Esophagus (tissue), 2 donors: ENCODE measurements around the gene DUSP2. TPM values are rescaled to one million over a fixed set of nuclear protein-coding genes. Genes with fewer than 3 reads are reported as not detected.

Experiments
- H3K27ac ChIP-seq, 2 donors: one replicate each; pipeline ENCODE4 v1.5.1; 2013; ENCODE audit warnings: low read depth in 2 of 2, mild to moderate bottlenecking in 2 of 2, inconsistent platforms in 1 of 2, low read length in 1 of 2, moderate library complexity in 1 of 2
- H3K27me3 ChIP-seq, 2 donors: one replicate each; pipeline ENCODE4 v1.6.1; 2013; ENCODE audit warnings: low read length in 2 of 2, control low read depth in 1 of 2, mild to moderate bottlenecking in 1 of 2; ENCODE audit not compliant: insufficient read depth in 2 of 2, control insufficient read depth in 1 of 2
- H3K36me3 ChIP-seq, 2 donors: one replicate each; pipeline ENCODE4 v1.6.1; 2013; ENCODE audit warnings: low read length in 1 of 2; ENCODE audit not compliant: control insufficient read depth in 2 of 2, insufficient read depth in 2 of 2
- H3K4me1 ChIP-seq, 2 donors: one replicate each; pipeline ENCODE4 v1.6.1; 2013; ENCODE audit warnings: low read length in 1 of 2; ENCODE audit not compliant: control insufficient read depth in 2 of 2, insufficient read depth in 2 of 2
- H3K4me3 ChIP-seq, 2 donors: one replicate each; pipeline ENCODE4 v1.5.1; 2013; ENCODE audit warnings: low read length in 2 of 2, mild to moderate bottlenecking in 2 of 2, low read depth in 1 of 2, moderate library complexity in 1 of 2
- H3K9me3 ChIP-seq, 2 donors: one replicate each; pipeline ENCODE4 v1.6.1; 2013; ENCODE audit warnings: mild to moderate bottlenecking in 2 of 2, low read depth in 1 of 2, low read length in 1 of 2, moderate library complexity in 1 of 2; ENCODE audit not compliant: control insufficient read depth in 2 of 2, insufficient read depth in 1 of 2
- WGBS, 2 donors: extraction: QIAGEN DNeasy Blood & Tissue Kit; methylation state at CpG; one replicate each; pipeline ENCODE4 v1.1.7; 2013; 5-methylcytosine and 5-hydroxymethylcytosine counted together
- polyA plus RNA-seq, 2 donors: library from polyadenylated mRNA; stranded (reverse); fragments of 200-250 nt; gene quantifications; one replicate each; pipeline ENCODE4 v1.2.3, GENCODE V29; 2013
- donor health status: healthy with polysubstance abuse.
- donor health status: Bipolar disorder and iron deficiency.

The DUSP2 gene
- polyA plus RNA-seq, 2 donors: 2.8 to 3.2 TPM

DNA sequence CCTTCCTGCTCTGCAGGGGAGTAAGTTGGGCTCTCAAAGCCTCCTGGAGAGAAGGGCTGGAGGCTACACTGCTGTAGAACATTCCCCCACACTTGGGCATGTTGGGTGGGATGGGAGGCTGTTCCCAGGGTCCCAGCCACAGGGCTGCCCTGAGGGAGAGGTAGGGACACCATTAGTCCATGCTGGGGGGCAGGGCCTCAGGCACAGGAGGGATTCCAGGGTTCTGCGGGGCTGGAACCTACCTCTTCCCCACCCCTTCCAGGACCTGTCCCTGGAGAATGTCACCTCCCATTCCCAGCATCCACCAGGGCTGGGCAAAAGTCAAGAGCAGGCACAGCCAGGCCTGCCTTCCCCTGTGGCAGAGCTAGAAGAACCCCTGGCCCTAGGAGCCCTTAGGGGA, 21.9 kb downstream of the DUSP2 start:
- no peak overlapping the region for H3K4me3 ChIP-seq

DNA sequence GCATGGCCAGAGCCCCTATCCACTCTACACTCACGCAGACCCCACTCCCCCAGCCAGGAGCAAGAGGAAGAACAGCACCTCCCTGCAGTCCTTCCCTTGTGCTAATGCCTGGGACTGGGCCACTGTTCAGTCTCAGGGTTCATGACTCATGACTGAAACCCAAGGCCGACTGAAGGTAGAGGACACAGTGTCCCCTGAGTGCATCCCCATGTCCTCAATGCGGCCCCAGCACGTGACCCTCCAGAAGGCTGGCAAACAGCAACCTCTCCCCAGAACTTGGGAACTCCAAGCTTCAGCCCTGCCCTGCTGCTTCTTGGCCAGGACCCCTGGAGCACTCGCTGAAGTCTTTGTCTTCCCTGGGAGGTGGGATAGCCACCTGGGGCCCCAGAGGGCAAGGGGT, 22.8 kb downstream of the DUSP2 start:
- WGBS, 2 donors: 87 to 89% methylated on average over 5 of the region's 5 CpGs
- H3K4me1 ChIP-seq: peaks cover 0 to under 1% of the 10 kb centered on the region in 2 donors
- H3K27me3 ChIP-seq: no peaks in the 10 kb centered on the region
- no peaks in the 10 kb centered on the region for H3K36me3 ChIP-seq
- H3K27ac ChIP-seq: no peak overlapping the region
- H3K9me3 ChIP-seq: peaks cover 0 to 3% of the 10 kb centered on the region in 2 donors
- H3K4me3 ChIP-seq: no peak overlapping the region

More for the DNA sequence above, 21.9 kb downstream of the DUSP2 start:
- Histone ChIP-seq H3K27ac (no peak overlapping the region), H3K9me3 (peaks cover 0 to 3% of the 10 kb centered on the region in 2 donors), H3K36me3 (no peaks in the 10 kb centered on the region), H3K27me3 (no peaks in the 10 kb centered on the region), H3K4me1 (no peaks in the 10 kb centered on the region)
- 82 to 89% methylated on average over 1 of the region's 1 CpG for WGBS, 2 donors

DNA sequence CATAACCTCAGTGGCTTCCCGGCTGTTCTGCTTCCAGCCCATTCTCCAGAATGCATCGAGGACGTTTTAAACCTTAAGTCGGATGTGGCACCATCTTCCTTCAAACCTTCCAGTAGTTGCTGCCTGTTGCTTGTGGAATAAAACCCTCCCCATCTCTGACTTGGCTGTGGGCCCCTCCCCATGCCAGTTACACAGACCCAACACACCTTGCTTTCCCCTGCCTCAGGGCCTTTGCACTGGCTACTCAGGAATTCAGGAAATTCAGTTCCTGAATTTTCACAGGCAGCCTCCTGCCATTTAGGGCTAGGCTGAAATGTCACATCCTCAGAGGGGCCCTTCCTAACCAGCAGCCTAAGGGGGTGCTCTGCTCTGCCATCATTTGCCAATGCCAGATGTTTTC, 23.8 kb downstream of the DUSP2 start:
- Histone ChIP-seq H3K9me3 (peaks cover 0 to 3% of the 10 kb centered on the region in 2 donors), H3K27ac (no peak overlapping the region), H3K27me3 (no peaks in the 10 kb centered on the region), H3K4me3 (no peak overlapping the region), H3K4me1 (peaks cover under 1 to 4% of the 10 kb centered on the region in 2 donors), H3K36me3 (no peaks in the 10 kb centered on the region)
- WGBS, 2 donors: 89 to 93% methylated on average over 4 of the region's 4 CpGs

DNA sequence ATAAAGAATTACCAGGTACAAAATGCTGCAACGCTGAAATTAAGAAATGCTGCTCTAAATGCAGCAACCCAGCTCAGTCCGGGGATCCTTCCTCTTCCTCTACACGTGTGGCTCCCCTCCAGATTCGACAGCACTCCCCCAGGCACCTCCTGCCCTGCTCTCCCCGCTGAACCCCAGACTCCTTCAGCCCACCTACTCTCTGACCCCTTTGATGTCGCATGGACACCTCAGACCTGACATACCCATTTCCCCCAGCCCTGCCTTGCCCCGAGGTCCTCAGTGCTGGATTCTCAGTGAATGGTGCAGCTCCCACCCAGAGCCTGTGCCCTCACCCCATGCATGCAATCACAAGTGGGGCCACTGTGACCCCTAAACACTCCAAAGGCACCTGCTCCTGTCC, 24.2 kb downstream of the DUSP2 start:
- H3K4me1 ChIP-seq: peaks cover 3 to 6% of the 10 kb centered on the region in 2 donors
- no peaks in the 10 kb centered on the region for H3K36me3 ChIP-seq
- H3K9me3 ChIP-seq: peaks cover 0 to 4% of the 10 kb centered on the region in 2 donors
- WGBS, 2 donors: 59 to 60% methylated on average over 7 of the region's 7 CpGs
- H3K27me3 ChIP-seq: no peaks in the 10 kb centered on the region
- no peak overlapping the region for H3K27ac ChIP-seq
- no peak overlapping the region for H3K4me3 ChIP-seq

DNA sequence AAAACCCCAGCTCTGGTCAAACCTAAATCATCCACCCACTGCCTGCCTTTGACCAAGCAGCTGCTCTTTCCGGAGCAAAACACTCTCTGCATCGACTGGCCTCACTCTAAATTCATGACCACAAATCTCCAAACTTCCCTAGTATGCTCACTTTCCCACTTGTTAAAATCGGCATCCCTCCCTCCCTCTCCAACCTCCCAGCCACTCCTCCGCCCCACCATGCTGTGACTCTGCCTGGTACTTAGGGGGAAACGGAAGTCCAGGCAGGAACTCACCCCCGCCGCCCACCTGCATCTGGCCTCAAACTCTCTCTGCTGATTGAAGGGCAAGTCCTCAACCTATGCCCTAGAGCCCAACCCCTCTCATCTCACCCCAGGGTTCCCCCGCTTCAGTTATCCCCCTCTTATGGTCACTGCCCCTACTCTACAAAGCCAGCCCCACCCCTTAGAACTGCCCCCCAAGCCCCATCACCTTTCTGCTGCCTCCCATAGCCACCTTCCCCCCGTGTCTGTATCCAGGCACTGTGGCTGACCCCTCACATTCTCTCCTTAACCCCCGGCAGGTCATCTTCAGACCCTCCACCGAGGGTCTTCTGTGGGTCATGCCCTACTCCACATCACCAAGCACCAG, 25.0 kb downstream of the DUSP2 start:
- H3K27ac ChIP-seq: no peak overlapping the region
- WGBS, 2 donors: 46 to 56% methylated on average over 11 of the region's 11 CpGs
- H3K4me3 ChIP-seq: no peak overlapping the region
- H3K4me1 ChIP-seq: peaks cover 3 to 8% of the 10 kb centered on the region in 2 donors
- H3K36me3 ChIP-seq: no peaks in the 10 kb centered on the region
- peaks cover 0 to 9% of the 10 kb centered on the region in 2 donors for H3K9me3 ChIP-seq
- H3K27me3 ChIP-seq: no peaks in the 10 kb centered on the region

DNA sequence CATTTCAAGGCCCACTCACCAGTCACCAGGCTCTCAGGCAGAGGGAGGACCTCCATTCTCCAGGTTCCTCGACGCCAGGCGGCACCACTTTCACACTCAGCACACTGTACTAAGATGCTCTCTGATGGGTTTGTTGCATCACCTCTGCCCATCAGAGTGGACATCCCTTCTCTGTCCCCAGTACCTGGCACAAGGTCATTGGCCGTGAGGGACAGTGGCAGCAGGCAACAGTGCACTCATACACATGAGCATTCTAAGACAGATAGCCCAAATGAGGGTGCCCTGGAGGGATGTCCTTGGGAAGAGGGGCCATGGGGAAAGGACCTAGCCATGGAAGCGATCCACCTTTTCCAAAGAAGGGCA, 25.9 kb downstream of the DUSP2 start:
- Histone ChIP-seq H3K4me3 (no peak overlapping the region), H3K27ac (no peak overlapping the region), H3K4me1 (peaks cover 3 to 8% of the 10 kb centered on the region in 2 donors), H3K36me3 (no peaks in the 10 kb centered on the region), H3K9me3 (peaks cover 0 to 9% of the 10 kb centered on the region in 2 donors), H3K27me3 (no peaks in the 10 kb centered on the region)
- WGBS, 2 donors: 90 to 96% methylated on average over 5 of the region's 5 CpGs

DNA sequence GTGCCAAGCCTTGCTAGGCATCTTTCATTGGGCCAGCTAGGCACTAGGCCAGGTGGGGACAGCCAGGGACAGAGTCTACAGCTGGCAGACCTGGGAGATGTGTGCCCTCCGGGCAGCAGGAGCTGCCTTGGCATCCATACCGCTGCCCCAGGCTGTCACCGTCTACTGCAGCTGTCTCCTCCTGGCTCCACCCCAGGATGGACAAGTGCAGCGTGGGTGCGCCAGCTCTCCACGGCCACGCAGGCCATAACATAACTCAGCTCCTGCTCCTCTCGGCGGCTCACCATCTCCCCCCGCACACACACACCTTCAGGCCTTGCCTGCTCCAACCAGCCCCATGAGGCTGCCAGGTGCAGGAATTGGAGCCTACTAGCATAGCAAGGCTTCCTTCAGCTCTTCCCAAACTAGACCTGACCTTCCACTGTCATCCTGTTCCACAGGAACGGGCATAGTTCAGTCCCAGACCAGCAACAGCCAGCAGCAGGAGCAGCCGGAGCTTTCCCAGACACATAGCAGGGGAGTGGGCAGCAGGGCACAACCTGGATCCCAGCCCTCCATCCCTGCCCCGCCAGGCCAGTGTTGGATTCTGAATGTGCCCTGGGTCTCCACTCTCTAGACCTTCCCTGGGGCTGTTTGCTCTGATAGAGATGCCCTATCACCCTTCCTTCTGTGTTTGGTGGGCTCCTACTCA, 26.4 kb downstream of the DUSP2 start:
- H3K9me3 ChIP-seq: peaks cover 0 to 9% of the 10 kb centered on the region in 2 donors
- WGBS, 2 donors: 55 to 66% methylated on average over 13 of the region's 13 CpGs
- H3K4me3 ChIP-seq: no peak overlapping the region
- no peak overlapping the region for H3K27ac ChIP-seq
- H3K27me3 ChIP-seq: no peaks in the 10 kb centered on the region
- no peaks in the 10 kb centered on the region for H3K36me3 ChIP-seq
- H3K4me1 ChIP-seq: peaks cover 3 to 8% of the 10 kb centered on the region in 2 donors

DNA sequence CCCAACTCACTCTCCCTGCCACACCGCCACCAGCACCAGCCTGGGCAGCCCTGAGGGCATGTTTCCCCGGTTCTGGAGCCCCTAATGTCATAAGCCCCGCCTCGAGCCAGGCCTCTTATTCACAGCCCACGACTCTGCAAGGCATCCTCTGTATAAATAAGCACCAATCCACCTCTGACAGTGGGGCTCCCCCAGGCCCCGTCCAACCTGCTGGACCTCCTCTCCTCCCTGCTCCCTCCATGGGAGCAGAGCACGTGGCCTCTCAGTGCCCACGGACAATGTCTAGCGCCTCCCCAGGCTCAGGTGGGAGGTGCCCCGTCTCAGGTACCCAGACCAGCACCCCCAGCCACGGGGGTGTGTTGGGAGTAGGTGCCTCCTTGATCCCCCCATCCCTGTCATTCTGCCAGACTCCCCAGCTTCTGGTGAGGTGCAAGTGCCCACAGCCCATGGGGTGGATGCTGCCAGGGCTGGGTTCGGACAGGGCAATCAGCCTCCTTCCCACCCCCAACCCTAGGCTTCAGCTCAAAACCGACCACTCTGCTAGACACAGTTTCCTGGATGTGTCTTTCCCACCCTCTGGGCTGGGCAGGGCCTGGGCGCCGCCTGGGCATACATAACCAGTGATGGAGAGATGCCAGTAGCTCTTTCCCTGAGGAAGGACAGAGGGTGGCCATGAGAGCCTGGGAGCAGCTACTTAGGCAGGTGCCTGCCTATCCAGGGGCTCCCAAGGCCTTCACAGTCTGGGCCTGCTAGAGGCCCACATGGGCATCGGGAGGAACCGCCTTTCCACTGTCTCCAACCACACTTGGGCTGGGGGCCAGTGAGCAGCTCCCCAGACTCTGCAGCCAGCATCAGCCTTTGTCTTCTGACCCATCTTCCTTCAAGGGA, 27.3 kb downstream of the DUSP2 start:
- no peaks in the 10 kb centered on the region for H3K36me3 ChIP-seq
- WGBS, 2 donors: 41 to 46% methylated on average over 17 of the region's 17 CpGs
- peaks cover 0 to 9% of the 10 kb centered on the region in 2 donors for H3K9me3 ChIP-seq
- no peak overlapping the region for H3K4me3 ChIP-seq
- no peaks in the 10 kb centered on the region for H3K27me3 ChIP-seq
- H3K27ac ChIP-seq: no peak overlapping the region
- H3K4me1 ChIP-seq: peaks cover 3 to 8% of the 10 kb centered on the region in 2 donors

DNA sequence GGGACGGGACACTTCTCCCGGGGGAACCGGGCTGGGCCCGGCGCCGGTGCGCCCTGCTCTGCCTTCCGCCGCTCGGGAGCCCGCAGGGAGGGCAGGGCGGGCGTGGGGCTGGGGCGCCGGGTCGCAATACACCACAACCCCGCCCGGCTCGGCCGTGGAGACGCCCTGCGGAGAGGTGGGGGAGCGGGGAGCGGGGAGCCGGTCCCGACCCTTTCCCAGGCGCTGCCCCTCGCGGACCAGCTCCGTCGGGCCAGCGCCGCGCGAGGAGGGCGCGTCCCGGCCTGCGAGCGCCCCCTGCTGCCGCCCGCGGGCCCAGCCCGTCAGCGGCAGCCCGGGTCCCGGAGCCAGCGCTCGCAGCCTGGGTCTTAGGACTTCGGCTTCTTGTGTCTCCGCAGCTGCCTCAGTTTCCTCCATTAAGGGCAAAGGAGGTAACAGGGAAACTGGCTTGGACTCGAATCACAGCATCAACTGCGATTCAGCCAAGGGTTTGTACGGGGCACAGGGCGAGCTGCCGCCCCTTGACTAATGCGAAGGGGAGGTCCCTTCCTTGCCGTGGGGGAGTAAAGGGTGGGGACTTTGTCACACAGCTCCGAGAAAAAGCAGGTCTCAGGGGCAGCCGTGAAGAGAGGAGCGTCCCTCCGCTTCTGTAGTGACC, 28.2 kb downstream of the DUSP2 start:
- peak overlapping the region in 1 of 2 donors; percentile 3 for H3K27ac ChIP-seq

More for the DNA sequence above, 28.2 kb downstream of the DUSP2 start:
- Histone ChIP-seq H3K4me3 (peak overlapping the region; percentile 58 to 66), H3K36me3 (no peaks in the 10 kb centered on the region), H3K9me3 (peaks cover 0 to 9% of the 10 kb centered on the region in 2 donors), H3K4me1 (peaks cover 3 to 8% of the 10 kb centered on the region in 2 donors), H3K27me3 (no peaks in the 10 kb centered on the region)
- WGBS, 2 donors: 1% methylated on average over 50 to 62 of the region's 62 CpGs
